NCI-H1694 (cell line): ENCODE results near the gene IGFBP3.

Experiments used
- DNase-seq: peaks from one replicate; lab custom pipeline; 2025; lab: John Stamatoyannopoulos, UW

IGFBP3 gene

GRCh38 chr7:45872116-45873034 is 48.7 kb downstream of the IGFBP3 start:
- DNase-seq = no peak

- DNase-seq = no peak
Observed at GRCh38 chr7:45869426-45869825, 51.6 kb downstream of the IGFBP3 start.

GRCh38 chr7:45867471-45867870 is 53.6 kb downstream of the IGFBP3 start:
- DNase-seq = no peak

- DNase-seq = no peak
Observed at GRCh38 chr7:45865594-45866410, 55.3 kb downstream of the IGFBP3 start.

- DNase-seq = no peak
Observed at GRCh38 chr7:45863715-45864114, 57.4 kb downstream of the IGFBP3 start.
